Activated CD4-positive, CD25-positive, alpha-beta regulatory T cell treated with anti-CD3 and anti-CD28 coated beads, Interleukin-2, amount 50 U/mL, for 24 hours (primary cell): ENCODE measurements around the gene HOXB8.

Experiments used
- ATAC-seq, 2 donors: fragments of 150-1000 bp; cut with Tn5 transposase; one replicate each; pipeline ENCODE4 v1.10.0; 2021; ENCODE audit warnings: mild to moderate bottlenecking in 1 of 2, moderate library complexity in 1 of 2

HOXB8 gene

DNA sequence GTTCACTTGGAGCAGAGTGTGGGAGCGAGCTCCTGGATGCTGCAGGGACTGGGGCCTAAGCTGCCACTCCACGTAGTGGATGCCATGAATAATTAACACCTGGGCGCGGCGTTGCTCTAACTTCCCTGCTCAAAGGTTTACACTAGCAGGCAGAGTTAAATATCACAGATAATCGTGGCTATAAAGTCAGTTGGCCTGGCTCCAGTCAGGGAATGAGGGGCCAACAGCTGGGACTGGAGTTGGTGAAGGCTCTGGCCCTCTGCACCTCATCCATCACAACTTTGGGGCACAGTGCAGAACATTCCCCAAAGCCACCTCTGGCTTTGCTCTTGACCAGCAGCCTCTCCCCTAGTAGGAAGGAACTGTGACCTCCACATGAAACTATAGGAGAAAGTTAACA, 47.9 kb downstream of the HOXB8 start:
- no peak for ATAC-seq

- no peak for ATAC-seq
Observed at GRCh38 chr17:48566717-48567116, 48.4 kb downstream of the HOXB8 start.

GRCh38 chr17:48565925-48566710, 49.0 kb downstream of the HOXB8 start:
- no peak for ATAC-seq

DNA sequence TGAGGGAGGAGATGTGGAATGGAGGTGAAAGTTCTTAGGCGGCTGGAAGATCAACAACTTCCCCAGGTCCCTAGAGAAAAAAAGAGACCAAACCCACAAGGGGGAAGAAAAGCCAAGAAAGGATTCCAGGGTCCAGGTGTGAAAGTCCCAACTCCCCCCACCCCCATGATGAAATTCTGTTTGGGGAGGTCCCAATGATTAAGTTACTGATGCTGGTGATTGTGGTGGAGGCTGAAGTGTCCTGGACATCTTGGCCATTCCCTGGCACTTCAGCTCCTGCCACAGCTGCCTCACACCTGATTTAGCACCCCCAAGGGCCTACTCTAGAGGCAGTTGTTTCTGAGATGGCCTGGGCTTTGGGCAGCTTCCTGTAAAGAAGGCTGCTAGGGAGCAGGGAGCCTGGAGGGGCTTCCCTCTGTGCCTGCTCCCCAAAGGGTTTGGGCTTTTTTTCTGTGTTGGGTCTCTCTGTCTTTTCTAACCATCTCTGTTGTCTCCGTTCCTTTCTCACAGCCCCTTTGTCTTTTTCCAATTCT, 50.0 kb downstream of the HOXB8 start:
- ATAC-seq = no peak

DNA sequence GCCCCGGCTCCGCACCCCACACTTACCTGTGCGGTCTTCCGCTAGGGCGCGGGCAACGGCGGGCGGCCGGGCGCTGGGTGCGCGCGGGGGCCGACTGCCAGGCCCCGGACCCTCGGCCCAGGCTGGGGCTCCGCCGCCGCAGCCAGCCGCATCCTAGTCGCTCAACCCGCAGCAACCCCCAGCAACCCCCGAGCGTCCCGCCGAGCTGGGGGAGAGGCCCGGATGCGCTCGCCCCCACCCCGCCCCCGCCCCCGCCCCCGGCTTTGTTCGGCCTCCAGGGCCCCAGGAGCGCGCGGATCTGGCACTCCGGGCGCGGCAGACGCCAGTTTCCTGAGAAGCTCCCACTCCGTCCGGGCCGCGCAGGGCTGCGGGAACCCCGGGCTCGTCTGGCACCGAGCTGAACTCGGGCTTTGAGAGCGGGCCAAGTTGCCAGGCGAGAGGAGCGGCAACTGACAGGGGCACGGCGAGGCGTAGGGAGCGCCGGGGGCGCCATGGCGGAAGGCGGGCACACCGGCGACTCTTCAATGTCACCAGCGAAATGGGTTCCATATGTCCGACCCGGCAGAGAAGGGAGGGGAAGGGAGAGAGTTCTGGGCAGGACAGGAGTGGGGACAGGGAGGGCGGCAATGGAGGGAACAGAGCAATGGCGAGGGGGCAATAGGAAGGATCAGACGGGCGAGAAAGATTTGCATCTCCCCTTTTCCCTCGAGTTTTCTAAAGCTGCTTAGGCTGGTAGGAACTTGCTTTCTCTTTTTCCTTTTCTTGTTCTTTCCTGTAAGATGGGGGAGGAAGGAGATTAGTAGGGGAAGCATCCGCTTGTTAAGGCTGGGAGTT, 50.7 kb downstream of the HOXB8 start:
- no peak for ATAC-seq

DNA sequence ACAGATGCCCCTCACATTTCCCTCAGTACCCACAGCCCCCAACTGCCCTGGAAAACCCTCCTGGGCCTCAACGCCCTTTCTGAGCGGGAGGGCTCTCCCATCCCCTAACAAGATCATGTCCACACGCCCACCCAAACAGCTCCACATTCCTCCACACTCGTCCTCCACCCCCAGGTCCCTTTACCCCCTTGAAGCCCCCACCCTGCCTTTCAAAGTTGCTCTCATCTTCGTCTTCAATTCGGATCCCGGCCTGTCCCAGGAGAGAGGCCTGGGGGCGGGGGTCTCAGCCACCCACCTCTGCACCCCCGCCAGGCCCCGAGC, 51.3 kb downstream of the HOXB8 start:
- no peak for ATAC-seq

- ATAC-seq = no peak
Observed at GRCh38 chr17:48563385-48563838, 51.7 kb downstream of the HOXB8 start.

DNA sequence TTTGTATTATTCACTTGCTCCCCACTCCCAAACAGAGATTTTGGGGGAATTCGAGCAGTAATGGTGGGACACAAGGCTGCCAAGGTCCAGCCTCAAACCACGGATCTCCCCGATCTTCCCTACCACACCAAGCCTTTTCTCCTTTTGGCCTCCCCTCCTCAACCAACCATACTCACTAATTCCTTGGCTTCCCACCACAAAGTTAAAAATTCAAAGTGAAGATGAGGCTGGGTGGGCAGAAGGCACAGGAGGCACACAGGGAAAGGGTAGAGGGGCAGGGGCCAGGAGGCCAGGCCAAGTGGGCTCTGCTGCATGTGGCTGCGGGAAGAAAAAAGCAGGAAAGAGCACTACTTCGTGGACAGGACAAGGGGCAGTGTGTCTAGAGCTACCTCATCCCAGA, 52.2 kb downstream of the HOXB8 start:
- no peak for ATAC-seq
